Neuronal stem cell (in vitro differentiated cells): ENCODE results near the gene DLG2.

Source experiments
- DNase-seq: peaks from one replicate; pipeline ENCODE4 v3.0.0-alpha.2; 2013; ENCODE audit warnings: low spot score
- H2AFZ ChIP-seq: one replicate; pipeline ENCODE4 v1.6.1; 2013; ENCODE audit warnings: mild to moderate bottlenecking, low read length, inconsistent platforms
- H2AK5ac ChIP-seq: 2 replicates; pipeline ENCODE4 v1.6.1; 2013; ENCODE audit warnings: low read depth, mild to moderate bottlenecking, inconsistent platforms, low read length, moderate library complexity, mixed read lengths
- H2BK120ac ChIP-seq: 2 replicates; pipeline ENCODE4 v1.6.1; 2013; ENCODE audit warnings: low read depth, mild to moderate bottlenecking, inconsistent platforms, low read length, moderate library complexity, mixed read lengths
- H2BK12ac ChIP-seq: one replicate; pipeline ENCODE4 v1.6.1; 2013; ENCODE audit warnings: low read length, inconsistent platforms
- H2BK15ac ChIP-seq: 2 replicates; pipeline ENCODE4 v1.6.1; 2013; ENCODE audit warnings: mild to moderate bottlenecking, low read length, inconsistent platforms, mixed read lengths
- H2BK5ac ChIP-seq: one replicate; pipeline ENCODE4 v1.6.1; 2013; ENCODE audit warnings: inconsistent platforms, mild to moderate bottlenecking, low read length, moderate library complexity
- H3K14ac ChIP-seq: one replicate; pipeline ENCODE4 v1.6.1; 2013; ENCODE audit warnings: low read length, inconsistent platforms
- H3K18ac ChIP-seq: 2 replicates; pipeline ENCODE4 v1.6.1; 2013; ENCODE audit warnings: low read length, inconsistent platforms
- H3K23ac ChIP-seq: 2 replicates; pipeline ENCODE4 v1.6.1; 2013; ENCODE audit warnings: low read depth, mild to moderate bottlenecking, mixed read lengths, low read length, inconsistent platforms; ENCODE audit not compliant: poor library complexity
- H3K27ac ChIP-seq: replicated peaks from 3 replicates; pipeline ENCODE4 v1.5.1; 2013; ENCODE audit warnings: low read length, inconsistent platforms
- H3K27me3 ChIP-seq, 3 experiments: 2 replicates each; pipeline ENCODE4 v1.6.1; 2013; ENCODE audit warnings: low read length in 3 of 3, mild to moderate bottlenecking in 2 of 3, inconsistent platforms in 1 of 3, low read depth in 1 of 3, mixed read lengths in 1 of 3, moderate library complexity in 1 of 3; ENCODE audit not compliant: control insufficient read depth in 3 of 3, insufficient read depth in 3 of 3
- H3K36me3 ChIP-seq, 2 donors: replicated peaks in 1 of 2; 2 replicates each; pipeline ENCODE4 v1.6.1; 2013; ENCODE audit warnings: low read length in 2 of 2; ENCODE audit not compliant: control insufficient read depth in 2 of 2, insufficient read depth in 2 of 2
- H3K4ac ChIP-seq: 2 replicates; pipeline ENCODE4 v1.6.1; 2013; ENCODE audit warnings: inconsistent platforms, mild to moderate bottlenecking, low read length, moderate library complexity
- H3K4me1 ChIP-seq, 2 donors: 1 replicate in 1 of 2; 2 replicates in 1 of 2; pipeline ENCODE4 v1.6.1; 2013; ENCODE audit warnings: low read length in 2 of 2, low read depth in 1 of 2; ENCODE audit not compliant: control insufficient read depth in 2 of 2, insufficient read depth in 1 of 2
- H3K4me2 ChIP-seq: one replicate; pipeline ENCODE4 v1.6.1; 2013; ENCODE audit warnings: mild to moderate bottlenecking, low read length, inconsistent platforms; ENCODE audit not compliant: insufficient read depth, poor library complexity, severe bottlenecking
- H3K4me3 ChIP-seq, 2 donors: 2 replicates each; pipeline ENCODE4 v1.5.1; 2013; ENCODE audit warnings: low read length in 2 of 2, mild to moderate bottlenecking in 2 of 2, inconsistent platforms in 1 of 2, moderate library complexity in 1 of 2
- H3K79me1 ChIP-seq: one replicate; pipeline ENCODE4 v1.6.1; 2013; ENCODE audit warnings: low read depth, mild to moderate bottlenecking, inconsistent platforms, low read length, moderate library complexity
- H3K9ac ChIP-seq: one replicate; pipeline ENCODE4 v1.6.1; 2013; ENCODE audit warnings: mild to moderate bottlenecking, low read depth, low read length, inconsistent platforms; ENCODE audit not compliant: poor library complexity
- H3K9me3 ChIP-seq, 2 donors: replicated peaks in 1 of 2; 2 replicates each; pipeline versions ENCODE3 to v1.6.1; 2013; ENCODE audit warnings: low read length in 2 of 2, mild to moderate bottlenecking in 2 of 2, inconsistent platforms in 1 of 2, low read depth in 1 of 2, mixed read lengths in 1 of 2, moderate library complexity in 1 of 2; ENCODE audit not compliant: control insufficient read depth in 2 of 2, insufficient read depth in 1 of 2
- H4K8ac ChIP-seq: one replicate; pipeline ENCODE4 v1.6.1; 2013; ENCODE audit warnings: low read depth, mild to moderate bottlenecking, inconsistent platforms, low read length, moderate library complexity
- H4K91ac ChIP-seq: one replicate; pipeline ENCODE4 v1.6.1; 2013; ENCODE audit warnings: low read length, low read depth, mild to moderate bottlenecking, inconsistent platforms; ENCODE audit not compliant: poor library complexity
- WGBS, 2 donors: extraction: QIAGEN DNeasy Blood & Tissue Kit; methylation state at CpG; one replicate each; pipeline ENCODE4 v1.1.7; 2013; ENCODE audit warnings: missing lambda C conversion rate in 2 of 2, mixed read lengths in 1 of 2; ENCODE audit not compliant: insufficient read length in 2 of 2, insufficient replicate concordance in 1 of 2; ENCODE audit errors: extremely low coverage in 2 of 2; 5-methylcytosine and 5-hydroxymethylcytosine counted together

DLG2 gene

DNA sequence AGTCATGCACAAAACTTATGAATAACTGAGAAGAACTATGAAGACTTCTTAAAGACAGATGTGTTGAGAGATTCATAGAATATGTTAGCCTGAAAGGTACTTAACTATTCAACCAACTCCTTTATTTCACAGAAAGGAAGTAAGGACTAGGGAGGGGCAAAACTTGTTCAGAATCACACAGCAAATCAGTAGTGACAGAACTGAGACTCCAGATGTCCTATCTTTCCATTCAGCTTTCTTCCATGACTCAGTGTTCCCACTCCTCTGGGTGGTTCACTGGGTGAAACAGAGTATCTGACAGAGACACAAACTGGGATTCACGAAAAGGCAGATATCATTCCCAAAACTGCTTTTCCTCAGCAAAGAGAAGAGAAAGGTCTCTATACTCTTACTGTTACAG lies 1053.3 kb downstream of the DLG2 start:
- no peak overlapping the region for H2BK5ac ChIP-seq
- no CpG with 5 or more reads among the region's 1 CpG for whole genome bisulfite sequencing, 2 donors
- H3K27ac ChIP-seq = no peak overlapping the region
- H3K14ac ChIP-seq = no peak overlapping the region
- no peak overlapping the region for H3K23ac ChIP-seq
- DNase-seq = no peak
- H3K36me3 ChIP-seq = no peaks in the 10 kb centered on the region
- H4K91ac ChIP-seq = no peak overlapping the region
- H3K4ac ChIP-seq = no peak overlapping the region
- no peak overlapping the region for H2BK120ac ChIP-seq
- peaks cover 0 to 4% of the 10 kb centered on the region in 2 donors for H3K9me3 ChIP-seq
- H3K79me1 ChIP-seq = no peaks in the 10 kb centered on the region
- H3K18ac ChIP-seq = no peak overlapping the region
- no peak overlapping the region for H2AK5ac ChIP-seq
- H3K27me3 ChIP-seq = no peaks in the 10 kb centered on the region
- no peak overlapping the region for H2BK12ac ChIP-seq
- H4K8ac ChIP-seq = no peak overlapping the region
- H3K4me2 ChIP-seq = no peak overlapping the region
- no peak overlapping the region for H2BK15ac ChIP-seq
- no peak overlapping the region for H3K9ac ChIP-seq
- H2AFZ ChIP-seq = no peak overlapping the region
- H3K4me1 ChIP-seq = no peaks in the 10 kb centered on the region
- no peak overlapping the region for H3K4me3 ChIP-seq

DNA sequence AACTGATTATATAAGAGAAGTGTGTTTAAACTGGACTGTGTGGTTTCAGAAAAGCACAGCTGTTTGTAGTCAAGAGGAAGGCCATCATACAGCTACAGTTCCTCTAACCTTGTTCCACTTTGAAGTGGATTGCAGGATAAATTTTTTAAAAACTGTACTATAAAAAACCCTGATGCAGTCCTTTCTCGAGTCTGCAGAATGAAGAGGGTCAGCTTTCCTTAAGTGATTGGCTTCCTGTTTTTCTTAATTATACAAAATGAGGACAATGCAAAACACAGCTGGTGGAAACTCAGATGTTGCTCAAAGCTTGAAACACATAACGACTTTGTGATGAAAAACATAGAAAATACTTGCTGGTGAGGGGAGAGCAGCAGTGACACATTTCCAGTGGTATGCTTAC lies 1060.5 kb downstream of the DLG2 start:
- Histone ChIP-seq H3K9me3 (peaks cover 0 to 3% of the 10 kb centered on the region in 2 donors), H3K36me3 (no peaks in the 10 kb centered on the region)

DNA sequence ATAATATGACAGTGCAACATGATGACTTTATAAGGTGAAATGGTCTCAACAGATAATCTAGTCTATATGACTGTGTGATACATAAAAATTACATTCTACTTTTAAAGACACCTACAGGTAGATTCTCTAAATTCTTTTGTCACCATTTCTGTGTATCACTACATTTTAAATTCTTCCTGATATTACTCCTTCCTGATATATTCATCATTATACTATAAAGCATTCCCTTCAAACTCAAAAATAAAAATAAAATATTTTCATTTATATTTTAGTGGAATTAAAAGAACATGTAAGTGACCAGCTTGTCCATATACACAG lies 1062.3 kb downstream of the DLG2 start:
- no peak overlapping the region for H3K27ac ChIP-seq
- no peak for DNase-seq
- H3K23ac ChIP-seq = no peak overlapping the region

More for the DNA sequence above, 1060.5 kb downstream of the DLG2 start:
- Histone ChIP-seq H3K4ac (no peak overlapping the region), H3K18ac (no peak overlapping the region), H3K4me2 (no peak overlapping the region), H3K27ac (no peak overlapping the region), H3K14ac (no peak overlapping the region), H3K79me1 (no peaks in the 10 kb centered on the region), H3K27me3 (peaks cover 0 to 3% (median 0%) of the 10 kb centered on the region in 3 experiments), H2AFZ (no peak overlapping the region), H3K9ac (no peak overlapping the region), H2BK12ac (no peak overlapping the region), H2BK15ac (no peak overlapping the region), H3K4me3 (no peak overlapping the region), H4K91ac (no peak overlapping the region), H2BK120ac (no peak overlapping the region), H4K8ac (no peak overlapping the region), H3K23ac (no peak overlapping the region), H2AK5ac (no peak overlapping the region), H2BK5ac (no peak overlapping the region), H3K4me1 (no peaks in the 10 kb centered on the region)
- no peak for DNase-seq
- no CpG with 5 or more reads among the region's 2 CpGs for WGBS, 2 donors

DNA sequence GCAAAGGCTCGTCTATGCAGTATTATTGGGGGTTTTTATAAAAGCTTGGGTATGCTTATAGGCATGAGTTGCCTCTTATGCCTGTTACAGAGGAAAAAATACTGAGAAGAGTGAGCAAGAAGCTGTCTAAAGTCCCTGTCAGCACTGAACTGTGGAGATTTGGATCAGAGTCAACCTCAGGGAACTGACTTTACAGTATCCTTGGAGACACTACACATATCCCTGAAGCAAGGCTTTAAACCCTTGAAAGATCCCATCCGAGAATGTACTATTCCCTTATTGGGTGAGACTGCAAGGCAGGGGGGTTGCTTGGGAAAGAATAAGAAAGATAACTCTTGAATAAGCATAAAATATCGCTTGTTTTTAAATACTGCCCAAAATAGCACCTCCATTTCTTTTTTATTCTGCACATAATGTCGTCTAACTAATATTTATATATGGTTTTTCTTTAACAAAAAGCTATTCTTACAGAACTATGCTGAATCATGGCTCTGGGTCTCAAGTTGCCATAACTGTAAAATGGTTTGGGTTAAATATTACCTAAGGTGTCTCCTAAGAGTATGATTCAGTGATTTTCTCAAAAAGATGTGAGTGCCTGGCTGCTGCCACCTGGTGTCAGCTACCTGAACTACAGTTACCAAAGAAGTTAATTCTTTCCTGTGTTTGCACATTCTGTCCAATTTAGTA lies 1062.8 kb downstream of the DLG2 start:
- no peak overlapping the region for H3K4me3 ChIP-seq
- H3K18ac ChIP-seq = no peak overlapping the region
- DNase-seq = peak; percentile 35
- no peak overlapping the region for H2AFZ ChIP-seq
- no peak overlapping the region for H3K9ac ChIP-seq
- no peak overlapping the region for H2AK5ac ChIP-seq
- no peaks in the 10 kb centered on the region for H3K4me1 ChIP-seq
- no peak overlapping the region for H3K27ac ChIP-seq
- no peak overlapping the region for H4K8ac ChIP-seq
- peaks cover 0 to 3% (median 0%) of the 10 kb centered on the region in 3 experiments for H3K27me3 ChIP-seq
- H2BK5ac ChIP-seq = no peak overlapping the region
- no peaks in the 10 kb centered on the region for H3K79me1 ChIP-seq
- no peak overlapping the region for H2BK120ac ChIP-seq
- H3K36me3 ChIP-seq = no peaks in the 10 kb centered on the region
- H3K23ac ChIP-seq = no peak overlapping the region
- H3K4ac ChIP-seq = no peak overlapping the region
- H3K9me3 ChIP-seq = peaks cover 0 to 3% of the 10 kb centered on the region in 2 donors
- no peak overlapping the region for H3K4me2 ChIP-seq
- no peak overlapping the region for H2BK12ac ChIP-seq
- H3K14ac ChIP-seq = no peak overlapping the region
- no peak overlapping the region for H2BK15ac ChIP-seq
- H4K91ac ChIP-seq = no peak overlapping the region
- WGBS, 2 donors = no CpG with 5 or more reads among the region's 4 CpGs

More for the DNA sequence above, 1062.3 kb downstream of the DLG2 start:
- Histone ChIP-seq H2BK5ac (no peak overlapping the region), H3K18ac (no peak overlapping the region), H2AK5ac (no peak overlapping the region), H3K36me3 (no peaks in the 10 kb centered on the region), H3K4ac (no peak overlapping the region), H3K27me3 (peaks cover 0 to 3% (median 0%) of the 10 kb centered on the region in 3 experiments), H4K91ac (no peak overlapping the region), H3K4me3 (no peak overlapping the region), H3K14ac (no peak overlapping the region), H3K4me2 (no peak overlapping the region), H4K8ac (no peak overlapping the region), H2BK12ac (no peak overlapping the region), H2BK15ac (no peak overlapping the region), H3K9me3 (peaks cover 0 to 3% of the 10 kb centered on the region in 2 donors), H3K9ac (no peak overlapping the region), H3K4me1 (no peaks in the 10 kb centered on the region), H2AFZ (no peak overlapping the region), H2BK120ac (no peak overlapping the region), H3K79me1 (no peaks in the 10 kb centered on the region)
